Natural killer cell (primary cell): ENCODE data around the gene MACROD2. TPM values are rescaled to one million over a fixed set of nuclear protein-coding genes. Genes with fewer than 3 reads are reported as not detected.
"Not testable (repeated sequence)": the region's sequence is repeated elsewhere in the genome, so short reads cannot be mapped to it uniquely, and the experiment has no call there.

Experiments used
- ATAC-seq, 3 donors: fragments of 150-1000 bp in 2 of 3; fragments of 200-7000 bp in 1 of 3; cut with Tn5 transposase; 1 replicate in 1 of 3; 2 replicates in 2 of 3; pipeline ENCODE4 v1.10.0; 2021; ENCODE audit warnings: mild to moderate bottlenecking in 2 of 3, moderate library complexity in 2 of 3
- DNase-seq, 2 donors: peaks; one replicate each; pipeline versions ENCODE4 v3.0.0 to v3.0.0-alpha.2; 2013 to 2021; ENCODE audit warnings: mixed read lengths in 1 of 2
- H3K27ac ChIP-seq: one replicate; pipeline ENCODE4 v1.5.1; 2013; ENCODE audit warnings: mild to moderate bottlenecking, low read length
- H3K27me3 ChIP-seq: one replicate; pipeline ENCODE4 v1.6.1; 2013; ENCODE audit warnings: low read length; ENCODE audit not compliant: control insufficient read depth, insufficient read depth
- H3K36me3 ChIP-seq: one replicate; pipeline ENCODE4 v1.6.1; 2013; ENCODE audit warnings: low read length; ENCODE audit not compliant: control insufficient read depth, insufficient read depth
- H3K4me1 ChIP-seq: one replicate; pipeline ENCODE4 v1.6.1; 2013; ENCODE audit warnings: low read length; ENCODE audit not compliant: control insufficient read depth, insufficient read depth
- H3K4me3 ChIP-seq: one replicate; pipeline ENCODE4 v1.5.1; 2013; ENCODE audit warnings: low read length
- H3K9me3 ChIP-seq: one replicate; pipeline ENCODE4 v1.6.1; 2013; ENCODE audit warnings: low read length; ENCODE audit not compliant: control insufficient read depth, insufficient read depth
- H3K27ac Mint-ChIP-seq, 2 donors: one replicate each; pipeline ENCODE4 v1.8.0; 2022; ENCODE audit warnings: mild to moderate bottlenecking in 2 of 2, mixed read lengths in 2 of 2, moderate library complexity in 1 of 2
- H3K27me3 Mint-ChIP-seq, 2 donors: one replicate each; pipeline ENCODE4 v1.8.0; 2022; ENCODE audit warnings: low read depth in 2 of 2, mixed read lengths in 2 of 2
- H3K36me3 Mint-ChIP-seq: one replicate; pipeline ENCODE4 v1.8.0; 2022; ENCODE audit warnings: mixed read lengths
- H3K4me1 Mint-ChIP-seq, 2 donors: one replicate each; pipeline ENCODE4 v1.8.0; 2022; ENCODE audit warnings: mixed read lengths in 2 of 2
- H3K4me3 Mint-ChIP-seq: one replicate; pipeline ENCODE4 v1.8.0; 2022; ENCODE audit warnings: mild to moderate bottlenecking, moderate library complexity, mixed read lengths
- H3K9me3 Mint-ChIP-seq, 2 donors: one replicate each; pipeline ENCODE4 v1.8.0; 2022; ENCODE audit warnings: mixed read lengths in 2 of 2
- CTCF ChIP-seq: fragments of 200-600 bp; IDR thresholded peaks from one replicate; pipeline ENCODE4 v1.8.0; 2022; ENCODE audit warnings: antibody characterized with exemption
- WGBS: methylation state at CpG from one replicate; pipeline ENCODE4 v1.1.7; 2013; ENCODE audit warnings: missing lambda C conversion rate; ENCODE audit not compliant: insufficient coverage; 5-methylcytosine and 5-hydroxymethylcytosine counted together
- intact Hi-C: fragments of 100-400 bp; cut with micrococcal nuclease; formaldehyde crosslinking; loops from one replicate; pipeline ENCODE4 v1.14.2; 2022
- total RNA-seq, 4 donors: library from RNA; stranded (reverse); fragments of 120-200 nt in 1 of 4; gene quantifications; one replicate each; pipeline versions ENCODE4 v1.2.3 to v1.2.4, GENCODE V29; 2013 to 2022

MACROD2 gene
- total RNA-seq, 3 donors from 2014 or later (not counting 1 experiment from before 2014, with no cell fraction given): 0.19 to 0.88 TPM; not detected in 1

- Mint-ChIP-seq H3K4me3 (no peak overlapping the region), H3K27me3 (no peaks in the 10 kb centered on the region), H3K36me3 (peaks cover 5% of the 10 kb centered on the region), H3K9me3 (peaks cover 7 to 10% of the 10 kb centered on the region in 2 donors), H3K27ac (no peak overlapping the region), H3K4me1 (no peaks in the 10 kb centered on the region)
- Histone ChIP-seq H3K4me1 (no peaks in the 10 kb centered on the region), H3K36me3 (no peaks in the 10 kb centered on the region), H3K9me3 (peaks cover 6% of the 10 kb centered on the region), H3K27me3 (no peaks in the 10 kb centered on the region), H3K4me3 (no peak overlapping the region), H3K27ac (no peak overlapping the region)
- ATAC-seq (no peak), DNase-seq (no peak)
- no peak for TF ChIP-seq CTCF
- WGBS: 82% methylated on average over 2 of the region's 4 CpGs
- intact Hi-C loops: no loop called here
Observed at GRCh38 chr20:15528391-15529111, 1533.2 kb downstream of the MACROD2 start.

- Histone ChIP-seq H3K36me3 (no peaks in the 10 kb centered on the region), H3K9me3 (no peaks in the 10 kb centered on the region), H3K27ac (no peak overlapping the region), H3K4me3 (no peak overlapping the region), H3K27me3 (no peaks in the 10 kb centered on the region), H3K4me1 (no peaks in the 10 kb centered on the region)
- no peaks in the 10 kb centered on the region for H3K4me1 Mint-ChIP-seq
- H3K36me3 Mint-ChIP-seq: peaks cover 6% of the 10 kb centered on the region
- no peak for TF ChIP-seq CTCF
- H3K27ac Mint-ChIP-seq: no peak overlapping the region
- no peak overlapping the region for H3K4me3 Mint-ChIP-seq
- 88% methylated on average over 3 of the region's 3 CpGs for WGBS
- H3K27me3 Mint-ChIP-seq: no peaks in the 10 kb centered on the region
- intact Hi-C loops: no loop called here
- ATAC-seq (no peak), DNase-seq (no peak)
- peaks cover 2 to 3% of the 10 kb centered on the region in 2 donors for H3K9me3 Mint-ChIP-seq
Observed at GRCh38 chr20:15535863-15536262, 1540.5 kb downstream of the MACROD2 start.

GRCh38 chr20:15537200-15537599, 1541.9 kb downstream of the MACROD2 start:
- H3K36me3 Mint-ChIP-seq, H3K36me3 ChIP-seq, H3K27me3 ChIP-seq, H3K27ac ChIP-seq, H3K4me3 Mint-ChIP-seq, H3K4me1 Mint-ChIP-seq, H3K27ac Mint-ChIP-seq, H3K9me3 Mint-ChIP-seq, intact Hi-C loops, DNase-seq, ATAC-seq, H3K9me3 ChIP-seq, H3K27me3 Mint-ChIP-seq, H3K4me1 ChIP-seq, H3K4me3 ChIP-seq: not testable (repeated sequence)
- WGBS: 80% methylated on average over 1 of the region's 1 CpG

- no peaks in the 10 kb centered on the region for H3K36me3 ChIP-seq
- Mint-ChIP-seq H3K9me3 (peaks cover 9 to 10% of the 10 kb centered on the region in 2 donors), H3K27ac (no peak overlapping the region), H3K36me3 (peaks cover 6% of the 10 kb centered on the region), H3K27me3 (no peaks in the 10 kb centered on the region), H3K4me1 (no peaks in the 10 kb centered on the region), H3K4me3 (no peak overlapping the region)
- ATAC-seq: no peak
- no peaks in the 10 kb centered on the region for H3K4me1 ChIP-seq
- no peak overlapping the region for H3K4me3 ChIP-seq
- H3K27ac ChIP-seq: no peak overlapping the region
- H3K27me3 ChIP-seq: no peaks in the 10 kb centered on the region
- intact Hi-C loops: no loop called here
- 83% methylated on average over 5 of the region's 5 CpGs for WGBS
- no peak for TF ChIP-seq CTCF
- no peak for DNase-seq
- H3K9me3 ChIP-seq: peaks cover 6% of the 10 kb centered on the region
Observed at GRCh38 chr20:15542655-15543054, 1547.3 kb downstream of the MACROD2 start.
